K562 (cell line): ENCODE results near the gene EPS8. TPM values are rescaled to one million over a fixed set of nuclear protein-coding genes. Genes with fewer than 3 reads are reported as not detected.

Source experiments
- ATAC-seq: fragments of 200-7000 bp; cut with Tn5 transposase; 3 replicates; pipeline ENCODE4 v1.9.1; 2020; ENCODE audit warnings: moderate library complexity
- BruUV-seq: library from RNA; stranded (reverse); fragments of 400-500 nt; replicated peaks from 2 replicates; lab custom pipeline; 2021; lab: Mats Ljungman, UMichigan
- CTCF ChIA-PET: fragments of 300-600 bp; formaldehyde crosslinking; extraction: SDS; loops from one replicate; lab custom pipeline; 2021; ENCODE audit warnings: low intra/inter-chr PET ratio; lab: Yijun Ruan, JAX
- POLR2A ChIA-PET: fragments of 300-600, 350-650 bp; sonication (Branson Sonifier 250); formaldehyde crosslinking; extraction: SDS; loops from one replicate; lab custom pipeline; 2021; ENCODE audit warnings: antibody characterized with exemption, inconsistent platforms; lab: Yijun Ruan, JAX
- DNase-seq, 4 experiments: peaks; one replicate each; pipeline versions ENCODE4 v3.0.0 to v3.0.0-alpha.2; 2011 to 2018; ENCODE audit warnings: low spot score in 3 of 4, mixed read lengths in 3 of 4; ENCODE audit errors: extremely low read depth in 1 of 4
- FAIRE-seq: peaks from 2 replicates; lab custom pipeline; 2011; peaks lifted over from hg19 to GRCh38; lab: Jason Lieb, UNC
- H2AFZ ChIP-seq: 2 replicates; pipeline ENCODE4 v1.6.0; 2011; ENCODE audit warnings: low read depth, low read length, control low read depth, inconsistent platforms
- H3K27ac ChIP-seq: fragments of 200-600 bp; 3 replicates; pipeline ENCODE4 v1.8.0; 2011; ENCODE audit warnings: low read depth, mild to moderate bottlenecking, control low read depth, inconsistent platforms, low read length, moderate library complexity, mixed read lengths; ENCODE audit errors: extremely low read depth
- H3K27me3 ChIP-seq, 2 experiments: fragments of 300-600 bp in 1 of 2; 2 replicates in 1 of 2; 3 replicates in 1 of 2; pipeline versions ENCODE4 v1.6.0 to v1.8.0; 2011; ENCODE audit warnings: inconsistent platforms in 2 of 2, low read length in 2 of 2, mild to moderate bottlenecking in 1 of 2, mixed read lengths in 1 of 2, moderate library complexity in 1 of 2; ENCODE audit not compliant: control insufficient read depth in 2 of 2, insufficient read depth in 2 of 2
- H3K36me3 ChIP-seq: fragments of 300-600 bp; 3 replicates; pipeline ENCODE4 v1.8.0; 2011; ENCODE audit warnings: mild to moderate bottlenecking, low read length, inconsistent platforms; ENCODE audit not compliant: control insufficient read depth, insufficient read depth
- H3K4me1 ChIP-seq, 2 experiments: fragments of 200-600 bp in 1 of 2; replicated peaks in 1 of 2; 2 replicates in 1 of 2; 3 replicates in 1 of 2; pipeline versions ENCODE4 v1.5.1 to v1.8.0; 2011; ENCODE audit warnings: inconsistent platforms in 2 of 2, low read length in 2 of 2, mild to moderate bottlenecking in 1 of 2, mixed read lengths in 1 of 2, moderate library complexity in 1 of 2; ENCODE audit not compliant: control insufficient read depth in 2 of 2, insufficient read depth in 2 of 2
- H3K4me2 ChIP-seq: 2 replicates; pipeline ENCODE4 v1.6.1; 2011; ENCODE audit warnings: low read length, control low read depth, inconsistent platforms, mixed read lengths; ENCODE audit not compliant: insufficient read depth
- H3K4me3 ChIP-seq: fragments of 200-600 bp; sonication (generic), shearing (Covaris generic); 2 replicates; pipeline ENCODE4 v1.5.1; 2016; ENCODE audit warnings: control low read depth, inconsistent platforms
- H3K79me2 ChIP-seq: fragments of 200-600 bp; 3 replicates; pipeline ENCODE4 v1.8.0; 2011; ENCODE audit warnings: low read length, inconsistent platforms; ENCODE audit not compliant: control insufficient read depth, insufficient read depth
- H3K9ac ChIP-seq, 2 experiments: 2 replicates each; pipeline versions ENCODE4 v1.6.0 to v1.6.1; 2011; ENCODE audit warnings: low read depth in 2 of 2, low read length in 2 of 2, control low read depth in 1 of 2, inconsistent platforms in 1 of 2, mild to moderate bottlenecking in 1 of 2, mixed read lengths in 1 of 2; ENCODE audit not compliant: insufficient read depth in 1 of 2
- H3K9me1 ChIP-seq: one replicate; pipeline ENCODE4 v1.6.0; 2011; ENCODE audit warnings: inconsistent platforms, mild to moderate bottlenecking, low read length, moderate library complexity; ENCODE audit not compliant: control insufficient read depth, insufficient read depth
- H3K9me3 ChIP-seq: replicated peaks from 2 replicates; pipeline ENCODE4 v1.5.1; 2011; ENCODE audit warnings: low read depth, low read length, inconsistent platforms; ENCODE audit not compliant: control insufficient read depth, insufficient read depth
- H4K20me1 ChIP-seq: replicated peaks from 2 replicates; pipeline ENCODE4 v1.6.1; 2011; ENCODE audit warnings: low read length, inconsistent platforms, mixed read lengths; ENCODE audit not compliant: control insufficient read depth, insufficient read depth
- CC2D1A ChIP-seq: fragments of 450-650 bp; IDR thresholded peaks from 2 replicates; pipeline ENCODE4 v1.6.1; 2017; ENCODE audit warnings: mild to moderate bottlenecking
- FIP1L1 ChIP-seq: fragments of 200-400 bp; formaldehyde crosslinking; IDR thresholded peaks from 2 replicates; pipeline ENCODE4 v1.6.1; 2018; ENCODE audit warnings: mild to moderate bottlenecking, low read depth, low read length; ENCODE audit not compliant: poor library complexity, severe bottlenecking
- NFE2L1 ChIP-seq: fragments of 450-650 bp; IDR thresholded peaks from 2 replicates; pipeline ENCODE4 v1.6.1; 2016; ENCODE audit warnings: missing genetic modification characterization, low read depth, mild to moderate bottlenecking, missing compliant biosample characterization, moderate library complexity, borderline replicate concordance
- WGBS: fragments of 100-300 bp; shearing (Covaris generic); methylation state at CpG from one replicate; pipeline ENCODE4 v1.1.6; 2016; ENCODE audit warnings: low coverage, mixed read lengths; ENCODE audit not compliant: insufficient coverage; ENCODE audit errors: missing lambda C conversion rate; 5-methylcytosine and 5-hydroxymethylcytosine counted together
- in situ Hi-C: fragments of 300-500 bp; cut with MboI; formaldehyde crosslinking; loops from 4 replicates; pipeline ENCODE4 v1.15.0; 2018; ENCODE audit warnings: inconsistent platforms, mixed read lengths
- intact Hi-C: fragments of 100-400 bp; cut with micrococcal nuclease; formaldehyde crosslinking; loops from 2 replicates; pipeline ENCODE4 v1.14.2; 2022
- polyA plus RNA-seq, 8 experiments: library from polyadenylated mRNA; depleted of rRNA in 4 of 8; stranded (reverse) in 5 of 8; unstranded in 3 of 8; fragments of >200 nt; fragmentation: Nextera tagmentation in 2 of 8; fragmentation: Illumina TruSeq in 1 of 8; extraction: Ambion mirVana in 2 of 8; extraction: Trizol in 1 of 8; gene quantifications; 2 replicates each; pipeline versions ENCODE4 v1.2.1 to v1.2.3, GENCODE V29; 2011 to 2014; ENCODE audit warnings: inconsistent platforms in 1 of 8, missing spikeins in 1 of 8
- total RNA-seq, 7 experiments: library from RNA; depleted of rRNA in 6 of 7; stranded (reverse); fragments of >200 nt in 6 of 7; fragmentation: Illumina TruSeq in 2 of 7; extraction: Trizol in 2 of 7; gene quantifications; 2 replicates each; pipeline versions ENCODE4 v1.2.1 to v1.2.3, GENCODE V29; 2011 to 2021; ENCODE audit warnings: low replicate concordance in 1 of 7
- TF ChIP-seq, protein P1 (sequence below): sonication (generic); formaldehyde crosslinking; IDR thresholded peaks from 2 replicates; pipeline ENCODE4 v1.8.0; 2022; ENCODE audit warnings: missing genetic modification reagents, mild to moderate bottlenecking, borderline replicate concordance
- TF ChIP-seq, protein P2 (sequence below): fragments of 450-650 bp; formaldehyde crosslinking; IDR thresholded peaks from 2 replicates; pipeline ENCODE4 v1.4.0; 2022; ENCODE audit warnings: mild to moderate bottlenecking, moderate library complexity
- TF ChIP-seq, protein P3 (sequence below): fragments of 450-650 bp; formaldehyde crosslinking; IDR thresholded peaks from 2 replicates; pipeline ENCODE4 v1.4.0; 2022; ENCODE audit warnings: missing genetic modification characterization
- TF ChIP-seq, protein P4 (sequence below): fragments of 450-650 bp; IDR thresholded peaks from 2 replicates; pipeline ENCODE4 v1.6.1; 2017; ENCODE audit warnings: antibody characterized with exemption
- TF ChIP-seq, protein P5 (sequence below), 3 experiments: fragments of 200-800 bp in 1 of 3; fragments of 250-450 bp in 1 of 3; fragments of 450-650 bp in 1 of 3; sonication (Bioruptor Pico) in 1 of 3; sonication (Bioruptor generic) in 1 of 3; formaldehyde crosslinking in 1 of 3; IDR thresholded peaks; 2 replicates each; pipeline versions ENCODE4 v1.6.1 to v1.8.0; 2016 to 2022; ENCODE audit warnings: mild to moderate bottlenecking in 2 of 3, missing genetic modification characterization in 2 of 3, missing compliant biosample characterization in 1 of 3, moderate library complexity in 1 of 3

EPS8 gene
- total and polyA plus RNA-seq, 9 of the 15 experiments (the other 6 are each of a cell fraction or from before 2014, with no cell fraction given), result 0.10 to 1.9 (median 0.33) TPM

DNA sequence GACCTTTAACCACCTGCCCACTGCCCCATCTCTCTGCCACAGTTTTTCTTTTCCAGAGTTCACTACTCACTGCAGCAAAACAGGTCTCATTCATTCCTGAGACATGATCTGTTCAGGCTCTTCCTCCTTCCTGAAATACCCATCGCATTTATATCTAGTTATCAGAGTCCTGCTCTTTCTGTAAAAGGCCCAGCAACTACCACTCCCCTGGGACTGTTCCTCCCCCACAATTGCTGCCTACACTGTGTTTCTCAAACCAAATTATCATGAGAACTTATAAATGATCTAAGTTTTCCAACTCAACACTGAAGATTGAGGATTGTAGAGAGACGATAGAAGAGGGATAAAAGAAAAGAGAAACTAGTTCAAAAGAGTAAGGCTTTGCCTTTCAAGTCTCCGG lies 40.8 kb upstream of the EPS8 start:
- Histone ChIP-seq H3K9me1 (no peaks in the 10 kb centered on the region), H3K9ac (no peak overlapping the region), H3K9me3 (no peaks in the 10 kb centered on the region), H3K4me2 (no peak overlapping the region), H3K27me3 (no peaks in the 10 kb centered on the region), H3K36me3 (no peaks in the 10 kb centered on the region), H3K79me2 (no peaks in the 10 kb centered on the region), H3K27ac (no peak overlapping the region), H4K20me1 (no peaks in the 10 kb centered on the region), H3K4me3 (no peak overlapping the region), H2AFZ (no peak overlapping the region), H3K4me1 (no peaks in the 10 kb centered on the region)
- DNase-seq (no peak), FAIRE-seq (no peak), ATAC-seq (no peak)
- TF ChIP-seq FIP1L1 (no peak), NFE2L1 (tag) (no peak), CC2D1A (no peak)
- TF ChIP-seq, protein P1, sequence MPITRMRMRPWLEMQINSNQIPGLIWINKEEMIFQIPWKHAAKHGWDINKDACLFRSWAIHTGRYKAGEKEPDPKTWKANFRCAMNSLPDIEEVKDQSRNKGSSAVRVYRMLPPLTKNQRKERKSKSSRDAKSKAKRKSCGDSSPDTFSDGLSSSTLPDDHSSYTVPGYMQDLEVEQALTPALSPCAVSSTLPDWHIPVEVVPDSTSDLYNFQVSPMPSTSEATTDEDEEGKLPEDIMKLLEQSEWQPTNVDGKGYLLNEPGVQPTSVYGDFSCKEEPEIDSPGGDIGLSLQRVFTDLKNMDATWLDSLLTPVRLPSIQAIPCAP (CRISPR knock-in tag), result no peak
- TF ChIP-seq, protein P2, sequence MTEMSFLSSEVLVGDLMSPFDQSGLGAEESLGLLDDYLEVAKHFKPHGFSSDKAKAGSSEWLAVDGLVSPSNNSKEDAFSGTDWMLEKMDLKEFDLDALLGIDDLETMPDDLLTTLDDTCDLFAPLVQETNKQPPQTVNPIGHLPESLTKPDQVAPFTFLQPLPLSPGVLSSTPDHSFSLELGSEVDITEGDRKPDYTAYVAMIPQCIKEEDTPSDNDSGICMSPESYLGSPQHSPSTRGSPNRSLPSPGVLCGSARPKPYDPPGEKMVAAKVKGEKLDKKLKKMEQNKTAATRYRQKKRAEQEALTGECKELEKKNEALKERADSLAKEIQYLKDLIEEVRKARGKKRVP (CRISPR knock-in tag), result no peak
- TF ChIP-seq, protein P3, sequence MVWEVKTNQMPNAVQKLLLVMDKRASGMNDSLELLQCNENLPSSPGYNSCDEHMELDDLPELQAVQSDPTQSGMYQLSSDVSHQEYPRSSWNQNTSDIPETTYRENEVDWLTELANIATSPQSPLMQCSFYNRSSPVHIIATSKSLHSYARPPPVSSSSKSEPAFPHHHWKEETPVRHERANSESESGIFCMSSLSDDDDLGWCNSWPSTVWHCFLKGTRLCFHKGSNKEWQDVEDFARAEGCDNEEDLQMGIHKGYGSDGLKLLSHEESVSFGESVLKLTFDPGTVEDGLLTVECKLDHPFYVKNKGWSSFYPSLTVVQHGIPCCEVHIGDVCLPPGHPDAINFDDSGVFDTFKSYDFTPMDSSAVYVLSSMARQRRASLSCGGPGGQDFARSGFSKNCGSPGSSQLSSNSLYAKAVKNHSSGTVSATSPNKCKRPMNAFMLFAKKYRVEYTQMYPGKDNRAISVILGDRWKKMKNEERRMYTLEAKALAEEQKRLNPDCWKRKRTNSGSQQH (CRISPR knock-in tag), result no peak
- TF ChIP-seq, protein P4, sequence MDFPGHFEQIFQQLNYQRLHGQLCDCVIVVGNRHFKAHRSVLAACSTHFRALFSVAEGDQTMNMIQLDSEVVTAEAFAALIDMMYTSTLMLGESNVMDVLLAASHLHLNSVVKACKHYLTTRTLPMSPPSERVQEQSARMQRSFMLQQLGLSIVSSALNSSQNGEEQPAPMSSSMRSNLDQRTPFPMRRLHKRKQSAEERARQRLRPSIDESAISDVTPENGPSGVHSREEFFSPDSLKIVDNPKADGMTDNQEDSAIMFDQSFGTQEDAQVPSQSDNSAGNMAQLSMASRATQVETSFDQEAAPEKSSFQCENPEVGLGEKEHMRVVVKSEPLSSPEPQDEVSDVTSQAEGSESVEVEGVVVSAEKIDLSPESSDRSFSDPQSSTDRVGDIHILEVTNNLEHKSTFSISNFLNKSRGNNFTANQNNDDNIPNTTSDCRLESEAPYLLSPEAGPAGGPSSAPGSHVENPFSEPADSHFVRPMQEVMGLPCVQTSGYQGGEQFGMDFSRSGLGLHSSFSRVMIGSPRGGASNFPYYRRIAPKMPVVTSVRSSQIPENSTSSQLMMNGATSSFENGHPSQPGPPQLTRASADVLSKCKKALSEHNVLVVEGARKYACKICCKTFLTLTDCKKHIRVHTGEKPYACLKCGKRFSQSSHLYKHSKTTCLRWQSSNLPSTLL, result no peak
- TF ChIP-seq, protein P5, sequence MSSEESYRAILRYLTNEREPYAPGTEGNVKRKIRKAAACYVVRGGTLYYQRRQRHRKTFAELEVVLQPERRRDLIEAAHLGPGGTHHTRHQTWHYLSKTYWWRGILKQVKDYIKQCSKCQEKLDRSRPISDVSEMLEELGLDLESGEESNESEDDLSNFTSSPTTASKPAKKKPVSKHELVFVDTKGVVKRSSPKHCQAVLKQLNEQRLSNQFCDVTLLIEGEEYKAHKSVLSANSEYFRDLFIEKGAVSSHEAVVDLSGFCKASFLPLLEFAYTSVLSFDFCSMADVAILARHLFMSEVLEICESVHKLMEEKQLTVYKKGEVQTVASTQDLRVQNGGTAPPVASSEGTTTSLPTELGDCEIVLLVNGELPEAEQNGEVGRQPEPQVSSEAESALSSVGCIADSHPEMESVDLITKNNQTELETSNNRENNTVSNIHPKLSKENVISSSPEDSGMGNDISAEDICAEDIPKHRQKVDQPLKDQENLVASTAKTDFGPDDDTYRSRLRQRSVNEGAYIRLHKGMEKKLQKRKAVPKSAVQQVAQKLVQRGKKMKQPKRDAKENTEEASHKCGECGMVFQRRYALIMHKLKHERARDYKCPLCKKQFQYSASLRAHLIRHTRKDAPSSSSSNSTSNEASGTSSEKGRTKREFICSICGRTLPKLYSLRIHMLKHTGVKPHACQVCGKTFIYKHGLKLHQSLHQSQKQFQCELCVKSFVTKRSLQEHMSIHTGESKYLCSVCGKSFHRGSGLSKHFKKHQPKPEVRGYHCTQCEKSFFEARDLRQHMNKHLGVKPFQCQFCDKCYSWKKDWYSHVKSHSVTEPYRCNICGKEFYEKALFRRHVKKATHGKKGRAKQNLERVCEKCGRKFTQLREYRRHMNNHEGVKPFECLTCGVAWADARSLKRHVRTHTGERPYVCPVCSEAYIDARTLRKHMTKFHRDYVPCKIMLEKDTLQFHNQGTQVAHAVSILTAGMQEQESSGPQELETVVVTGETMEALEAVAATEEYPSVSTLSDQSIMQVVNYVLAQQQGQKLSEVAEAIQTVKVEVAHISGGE (CRISPR knock-in tag; IDR thresholded peaks at IDR 0.05), result no peak
- CTCF ChIA-PET, result no interaction called here
- no TSS peak for BruUV-seq
- 0% methylated on average over 3 of the region's 3 CpGs for WGBS
- POLR2A ChIA-PET, result no interaction called here
- intact Hi-C loops, result no loop called here
- in situ Hi-C loops, result no loop called here
